Measurements from ENCODE around the gene MINDY1. TPM values are rescaled to one million over a fixed set of nuclear protein-coding genes. Genes with fewer than 3 reads are reported as not detected.

MINDY1 gene
- polyA plus RNA-seq, 3 donors = 11.5 to 25.0 (median 13.2) TPM

- Mint-ChIP-seq H3K4me1 (peaks cover 51% of the 10 kb centered on the region), H3K36me3 (peaks cover 43 to 46% of the 10 kb centered on the region in 2 donors), H3K27me3 (ENCODE audit: low read depth in 3 of 3) (peaks cover 2 to 32% (median 27%) of the 10 kb centered on the region in 3 donors), H3K4me3 (no peak overlapping the region), H3K27ac (no peak overlapping the region), H3K9me3 (peaks cover 0 to 7% (median 0%) of the 10 kb centered on the region in 7 donors)
- 96% methylated on average over 3 of the region's 5 CpGs for WGBS (ENCODE audit: insufficient coverage)
- Histone ChIP-seq H3K36me3 (replicated peaks in 1 of 2; ENCODE audit: control insufficient read depth in 1 of 2, insufficient read depth in 2 of 2, low read length in 2 of 2) (peaks cover 36 to 38% of the 10 kb centered on the region in 2 donors), H3K9me3 (replicated peaks in 1 of 2; ENCODE audit: control insufficient read depth in 1 of 2, insufficient read depth in 1 of 2, low read length in 2 of 2) (no peaks in the 10 kb centered on the region), H3K27me3 (ENCODE audit: control insufficient read depth in 2 of 2, insufficient read depth in 2 of 2, low read length in 2 of 2) (peaks cover 3 to 20% of the 10 kb centered on the region in 2 donors), H3K9ac (ENCODE audit: insufficient read depth, low read length, poor library complexity, severe bottlenecking) (no peak overlapping the region), H3K4me2 (replicated peaks; ENCODE audit: extremely low read depth, low read length, poor library complexity, severe bottlenecking) (no peak overlapping the region), H3K79me2 (ENCODE audit: insufficient read depth, low read length) (peaks cover 7% of the 10 kb centered on the region), H3K4me1 (ENCODE audit: control insufficient read depth in 1 of 2, insufficient read depth in 2 of 2, low read length in 2 of 2) (peaks cover 26 to 37% of the 10 kb centered on the region in 2 donors), H3K4me3 (replicated peaks in 1 of 3; ENCODE audit: low read depth in 2 of 3, low read length in 3 of 3) (no peak overlapping the region), H4K20me1 (ENCODE audit: insufficient read depth, low read length) (peaks cover 58% of the 10 kb centered on the region), H3K27ac (ENCODE audit: low read depth in 1 of 2, low read length in 2 of 2) (no peak overlapping the region), H2AFZ (ENCODE audit: insufficient read depth, low read depth, low read length, poor library complexity, severe bottlenecking) (no peak overlapping the region)
- intact Hi-C loops (cut with micrococcal nuclease) = loop anchor here in 1 of 2 donors (5.0 kb wide), 1 partner anchor 37 kb away; no protein-coding TSS in a partner anchor
- TF ChIP-seq, protein P1, sequence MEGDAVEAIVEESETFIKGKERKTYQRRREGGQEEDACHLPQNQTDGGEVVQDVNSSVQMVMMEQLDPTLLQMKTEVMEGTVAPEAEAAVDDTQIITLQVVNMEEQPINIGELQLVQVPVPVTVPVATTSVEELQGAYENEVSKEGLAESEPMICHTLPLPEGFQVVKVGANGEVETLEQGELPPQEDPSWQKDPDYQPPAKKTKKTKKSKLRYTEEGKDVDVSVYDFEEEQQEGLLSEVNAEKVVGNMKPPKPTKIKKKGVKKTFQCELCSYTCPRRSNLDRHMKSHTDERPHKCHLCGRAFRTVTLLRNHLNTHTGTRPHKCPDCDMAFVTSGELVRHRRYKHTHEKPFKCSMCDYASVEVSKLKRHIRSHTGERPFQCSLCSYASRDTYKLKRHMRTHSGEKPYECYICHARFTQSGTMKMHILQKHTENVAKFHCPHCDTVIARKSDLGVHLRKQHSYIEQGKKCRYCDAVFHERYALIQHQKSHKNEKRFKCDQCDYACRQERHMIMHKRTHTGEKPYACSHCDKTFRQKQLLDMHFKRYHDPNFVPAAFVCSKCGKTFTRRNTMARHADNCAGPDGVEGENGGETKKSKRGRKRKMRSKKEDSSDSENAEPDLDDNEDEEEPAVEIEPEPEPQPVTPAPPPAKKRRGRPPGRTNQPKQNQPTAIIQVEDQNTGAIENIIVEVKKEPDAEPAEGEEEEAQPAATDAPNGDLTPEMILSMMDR (IDR thresholded peaks at IDR 0.05) = no peak
- no peak for DNase-seq
Measured at GRCh38 chr1:151049458-151049857, 42.8 kb upstream of the MINDY1 start.

DNA sequence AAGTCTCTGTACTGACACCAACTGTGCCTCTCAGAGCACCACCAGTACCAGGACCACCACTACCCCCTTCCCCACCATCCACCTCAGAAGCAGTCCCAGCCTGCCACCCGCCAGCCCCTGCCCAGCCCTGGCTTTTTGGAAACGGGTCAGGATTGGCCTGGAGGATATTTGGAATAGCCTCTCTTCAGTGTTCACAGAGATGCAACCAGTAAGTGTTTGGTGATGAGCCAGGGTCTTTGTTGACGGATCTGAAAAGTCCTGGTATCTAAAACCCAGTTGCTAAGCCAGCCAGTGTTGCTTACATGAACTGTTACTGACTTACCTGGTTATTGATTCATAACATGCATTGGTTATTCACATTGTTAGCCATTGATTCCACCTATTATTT lies 41.9 kb upstream of the MINDY1 start:
- Mint-ChIP-seq H3K4me1 (peaks cover 50% of the 10 kb centered on the region), H3K9me3 (peaks cover 0 to 7% (median 0%) of the 10 kb centered on the region in 7 donors), H3K36me3 (peaks cover 35 to 41% of the 10 kb centered on the region in 2 donors), H3K27me3 (ENCODE audit: low read depth in 3 of 3) (peaks cover 2 to 30% (median 27%) of the 10 kb centered on the region in 3 donors), H3K4me3 (peak overlapping the region; percentile 95 to 99), H3K27ac (peak overlapping the region in 3 of 7 donors; percentile 54 to 81 (median 66))
- Histone ChIP-seq H3K9ac (ENCODE audit: insufficient read depth, low read length, poor library complexity, severe bottlenecking) (no peak overlapping the region), H3K36me3 (replicated peaks in 1 of 2; ENCODE audit: control insufficient read depth in 1 of 2, insufficient read depth in 2 of 2, low read length in 2 of 2) (peaks cover 28 to 29% of the 10 kb centered on the region in 2 donors), H3K4me3 (replicated peaks in 1 of 3; ENCODE audit: low read depth in 2 of 3, low read length in 3 of 3) (peak overlapping the region in 2 of 3 experiments; percentile 70 to 83), H3K4me1 (ENCODE audit: control insufficient read depth in 1 of 2, insufficient read depth in 2 of 2, low read length in 2 of 2) (peaks cover 26 to 37% of the 10 kb centered on the region in 2 donors), H3K27ac (ENCODE audit: low read depth in 1 of 2, low read length in 2 of 2) (no peak overlapping the region), H4K20me1 (ENCODE audit: insufficient read depth, low read length) (peaks cover 50% of the 10 kb centered on the region), H3K9me3 (replicated peaks in 1 of 2; ENCODE audit: control insufficient read depth in 1 of 2, insufficient read depth in 1 of 2, low read length in 2 of 2) (no peaks in the 10 kb centered on the region), H2AFZ (ENCODE audit: insufficient read depth, low read depth, low read length, poor library complexity, severe bottlenecking) (peak overlapping the region; percentile 85), H3K27me3 (ENCODE audit: control insufficient read depth in 2 of 2, insufficient read depth in 2 of 2, low read length in 2 of 2) (peaks cover 3 to 20% of the 10 kb centered on the region in 2 donors), H3K4me2 (replicated peaks; ENCODE audit: extremely low read depth, low read length, poor library complexity, severe bottlenecking) (peak overlapping the region; percentile 97), H3K79me2 (ENCODE audit: insufficient read depth, low read length) (no peaks in the 10 kb centered on the region)
- 100% methylated on average over 1 of the region's 3 CpGs for WGBS (ENCODE audit: insufficient coverage)
- DNase-seq = no peak
- TF ChIP-seq, protein P1 (IDR thresholded peaks at IDR 0.05) = peak; percentile 65
- intact Hi-C loops (cut with micrococcal nuclease) = loop anchor here in 1 of 2 donors (5.0 kb wide), 1 partner anchor 36 kb away; no protein-coding TSS in a partner anchor
